GM19372 (cell line): ENCODE data around the gene HOXA10.

Experiments
- ATAC-seq: cut with Tn5 transposase; IDR thresholded peaks from one replicate; pipeline ENCODE4 v1.9.1; 2021; ENCODE audit warnings: mild to moderate bottlenecking, low read depth, moderate library complexity; ENCODE audit not compliant: unreplicated experiment

Gene HOXA10

DNA sequence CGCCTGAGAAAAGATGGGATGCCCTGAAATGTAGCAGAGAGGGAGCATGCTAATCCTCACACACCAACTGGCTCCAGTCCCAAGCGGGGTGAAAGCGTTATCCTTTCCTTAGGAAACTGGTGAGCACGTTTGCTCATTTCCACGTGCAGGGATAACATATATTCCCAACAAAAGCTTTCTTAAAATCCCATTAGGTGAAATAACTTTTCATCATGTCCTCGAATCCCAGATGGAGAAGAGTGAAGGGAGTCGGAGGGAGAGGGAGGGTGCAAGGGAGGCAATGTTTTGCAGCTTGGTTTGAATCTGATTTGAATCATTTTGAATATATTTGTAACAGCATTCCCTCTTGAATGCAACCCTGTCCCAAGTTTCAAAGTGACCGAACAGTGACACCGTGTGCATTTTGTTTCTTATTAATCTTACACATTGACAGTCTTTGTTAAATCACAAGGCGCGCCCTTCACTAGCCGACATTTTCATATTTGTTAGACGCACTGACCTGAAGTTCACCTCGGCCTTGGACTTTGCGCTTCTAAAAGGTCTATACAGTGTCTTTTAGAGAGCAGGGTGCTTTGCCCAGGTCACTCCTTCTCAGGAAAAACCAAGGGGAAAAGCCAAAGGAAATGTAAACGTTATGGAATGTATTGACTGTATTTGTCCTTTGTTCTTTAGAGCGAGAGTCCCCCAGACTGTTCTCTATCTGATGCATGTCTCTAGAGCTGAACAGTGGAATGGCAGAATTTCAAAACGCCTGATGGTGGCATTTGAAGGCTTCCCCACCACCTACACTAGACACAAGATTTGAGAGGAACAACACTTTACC is 40.5 kb downstream of the HOXA10 start:
- ATAC-seq: no peak

DNA sequence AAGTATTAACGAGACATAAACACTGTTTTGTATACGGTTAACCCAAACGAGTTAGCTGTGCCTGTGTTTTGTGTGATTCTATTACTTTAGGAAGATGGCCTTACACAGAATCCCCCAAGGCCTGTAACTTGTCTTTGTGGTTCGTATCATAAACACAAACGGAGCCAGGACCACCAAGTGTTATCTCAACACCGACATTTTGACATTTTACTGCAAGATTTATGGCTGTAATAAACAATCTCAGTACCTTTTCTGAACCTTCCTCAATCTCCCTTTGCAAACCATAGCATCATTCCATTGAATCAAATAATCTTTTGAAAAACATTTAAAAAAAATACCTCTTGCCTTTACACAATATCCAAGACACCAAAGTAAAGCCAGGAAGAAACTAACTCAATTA is 41.1 kb downstream of the HOXA10 start:
- ATAC-seq: no peak

DNA sequence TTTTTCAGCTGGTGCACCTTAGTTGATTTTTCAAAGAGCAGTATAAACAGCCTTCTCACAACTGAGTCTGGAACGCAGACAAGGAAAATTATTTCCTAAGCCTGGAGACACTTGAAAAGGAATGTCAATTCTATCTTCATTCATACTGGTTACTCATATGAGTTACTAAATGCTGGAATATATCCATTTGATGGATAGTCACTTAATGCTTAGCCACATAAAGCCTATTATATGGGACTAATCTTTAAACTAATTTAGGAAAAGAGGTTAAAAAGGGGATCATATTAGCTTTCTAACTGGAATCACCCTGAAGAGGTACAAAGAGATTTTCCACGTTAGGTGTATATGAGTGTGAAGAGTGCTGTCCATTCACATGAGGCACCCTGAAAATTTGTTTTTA is 41.9 kb downstream of the HOXA10 start:
- no peak for ATAC-seq

DNA sequence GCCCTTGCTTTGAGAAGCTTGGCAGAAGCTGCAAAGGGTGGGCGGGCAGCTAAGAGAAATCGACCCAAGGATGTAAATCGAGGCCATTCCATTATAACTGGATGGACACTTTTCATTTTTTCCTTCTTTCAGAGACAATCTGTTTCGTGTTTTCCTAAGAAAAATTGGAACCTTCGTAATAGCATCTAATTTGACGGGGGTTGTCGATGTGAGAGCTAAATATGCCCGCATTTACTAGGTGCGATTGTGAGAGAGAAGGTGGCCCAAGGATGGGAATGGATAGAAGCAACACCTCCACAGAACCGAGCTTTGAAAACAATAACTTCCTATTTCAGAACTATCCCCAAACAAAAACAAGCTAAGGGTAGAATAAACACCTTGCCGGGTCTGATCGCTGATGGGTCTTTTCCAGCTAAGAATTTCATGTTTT is 42.7 kb downstream of the HOXA10 start:
- no peak for ATAC-seq

DNA sequence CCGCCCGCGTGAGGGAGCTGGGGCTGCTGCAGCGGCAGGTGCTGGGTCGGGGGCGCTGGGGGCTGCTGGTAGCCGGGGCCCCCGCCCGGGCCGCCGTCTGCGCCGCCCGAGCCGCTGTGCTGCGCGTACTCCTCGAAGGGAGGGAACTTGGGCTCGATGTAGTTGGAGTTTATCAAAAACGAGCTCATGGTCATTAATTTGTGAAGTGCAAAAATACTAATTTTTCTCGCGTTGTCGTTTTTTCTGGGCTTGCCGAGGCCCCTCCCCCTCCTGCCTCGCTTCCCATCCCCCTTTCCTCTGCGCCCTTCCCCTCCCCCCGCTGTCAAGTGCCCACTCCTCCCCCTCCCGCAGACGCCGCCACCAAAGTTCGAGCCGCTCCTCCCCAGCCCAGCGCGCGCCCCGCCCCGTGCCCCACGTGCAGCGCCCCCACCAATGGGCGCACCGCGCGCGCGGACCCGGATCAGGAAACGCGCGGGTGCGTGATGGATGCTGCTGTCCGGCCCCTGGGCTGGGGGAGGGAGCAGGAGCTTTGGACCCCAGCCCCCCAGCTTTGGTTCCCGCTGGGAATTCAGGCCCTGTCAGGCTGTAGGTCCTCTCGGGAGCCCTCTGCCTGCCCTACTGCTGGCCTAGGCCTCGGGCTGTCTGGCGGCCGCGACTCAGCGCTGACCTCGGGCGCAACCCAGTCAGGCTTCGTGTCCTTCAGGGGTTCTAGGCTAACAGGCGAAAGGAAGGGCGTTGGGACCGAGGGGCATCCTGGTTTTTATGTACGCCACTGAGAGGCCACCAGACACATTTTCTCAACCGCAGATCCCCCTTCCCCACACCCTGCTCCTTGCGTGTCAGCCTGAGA is 43.4 kb downstream of the HOXA10 start, which contains the start of gene HOXA4:
Gene HOXA4 (minus strand): TSS at position 218 of the 850 bp plus-strand sequence. CDS start 24 bp downstream, at position 194.
- ATAC-seq: no peak

DNA sequence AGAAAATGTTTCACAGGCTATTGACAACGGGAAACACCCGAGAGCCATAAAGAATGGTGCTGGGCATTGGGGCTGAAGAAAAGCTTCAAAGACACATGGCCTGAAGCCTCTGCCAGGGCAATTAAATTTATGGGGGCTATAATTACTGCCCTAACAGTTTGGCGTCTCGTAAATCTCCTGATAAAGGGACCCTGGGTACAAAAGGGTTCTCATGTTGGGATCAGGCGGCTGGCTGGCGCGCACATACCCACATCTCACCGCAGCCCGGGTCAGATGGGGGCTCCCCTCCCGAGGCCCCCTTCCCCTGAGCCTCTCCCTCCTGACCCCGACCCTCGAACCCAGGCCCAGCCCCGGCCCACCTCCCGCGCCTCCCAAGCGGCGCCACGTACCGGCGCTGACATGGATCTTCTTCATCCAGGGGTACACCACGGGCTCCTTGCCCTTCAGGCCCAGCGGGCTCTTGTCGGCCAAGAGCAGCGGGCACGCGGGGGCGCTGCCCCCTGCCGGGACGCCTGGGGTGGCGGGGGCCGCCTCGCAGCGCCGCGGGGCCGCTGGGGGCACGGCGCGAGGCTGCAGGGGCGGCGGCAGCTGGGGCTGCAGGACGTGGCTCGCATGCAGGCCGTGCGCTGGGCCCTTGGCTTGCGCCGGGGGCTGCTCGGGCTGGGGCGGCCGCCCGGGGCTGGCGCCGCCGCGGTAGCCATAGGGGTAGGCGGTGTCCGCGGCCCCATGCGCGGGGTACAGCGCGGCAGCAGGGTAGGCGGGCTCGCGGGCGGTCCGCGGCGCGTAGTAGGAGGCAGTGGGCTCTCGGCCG is 44.2 kb downstream of the HOXA10 start:
- no peak for ATAC-seq

DNA sequence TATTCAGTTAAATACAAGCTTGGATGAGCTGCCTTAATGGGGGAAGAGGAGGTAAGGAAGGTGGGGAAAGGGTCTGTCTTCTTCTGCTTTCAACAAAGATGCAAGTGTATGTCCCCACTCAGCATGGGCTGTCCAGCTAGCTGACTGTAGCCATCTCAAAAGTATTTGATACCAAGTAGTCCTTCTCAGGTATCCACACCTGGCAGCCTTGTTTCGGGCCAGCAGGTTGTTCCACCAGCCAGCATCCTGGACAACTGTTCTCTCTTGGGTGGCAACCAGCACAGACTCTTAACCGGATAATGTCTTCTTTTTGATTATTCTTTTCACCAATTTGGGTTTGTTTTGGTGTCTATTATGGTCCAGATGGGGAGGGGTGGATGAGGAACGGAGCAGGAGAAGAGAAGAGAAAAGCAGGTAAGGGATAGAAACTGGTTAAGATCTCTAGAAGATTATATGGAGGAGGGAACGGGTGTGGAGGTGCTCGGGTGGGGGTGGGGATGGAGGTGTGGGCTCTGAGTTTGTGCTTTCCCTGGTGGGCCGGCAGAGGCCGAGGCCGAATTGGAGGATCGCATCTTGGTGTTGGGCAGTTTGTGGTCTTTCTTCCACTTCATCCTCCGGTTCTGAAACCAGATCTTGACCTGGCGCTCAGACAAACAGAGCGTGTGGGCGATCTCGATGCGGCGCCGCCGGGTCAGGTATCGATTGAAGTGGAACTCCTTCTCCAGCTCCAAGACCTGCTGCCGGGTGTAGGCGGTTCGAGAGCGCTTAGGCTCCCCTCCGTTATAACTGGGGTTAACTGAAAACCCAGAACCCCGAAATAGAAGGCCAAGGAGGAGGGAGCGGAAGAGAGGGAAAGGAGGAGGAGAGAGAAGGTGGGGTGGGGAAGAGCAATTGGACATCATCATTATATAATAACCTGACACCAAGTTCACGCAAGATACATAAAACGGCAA is 45.1 kb downstream of the HOXA10 start:
- no peak for ATAC-seq

DNA sequence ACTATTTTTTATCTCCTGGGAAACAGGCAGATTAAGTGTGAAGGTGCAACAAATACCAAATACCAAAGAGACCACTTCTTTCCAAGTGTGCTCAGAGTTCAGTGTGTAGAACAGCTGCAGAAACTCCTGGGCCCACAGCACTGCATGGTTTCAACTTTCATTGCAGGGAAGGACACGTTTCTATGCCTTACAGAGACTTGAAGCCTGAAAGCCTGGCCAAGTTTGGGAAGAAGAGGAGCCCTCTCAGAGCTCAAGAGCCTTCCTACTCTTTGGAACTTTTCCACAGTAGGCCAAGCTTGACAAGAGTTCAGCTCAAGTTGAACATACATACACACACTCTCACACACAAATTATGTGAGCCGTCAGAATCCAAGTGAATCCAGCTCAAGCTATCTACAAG is 46.1 kb downstream of the HOXA10 start:
- no peak for ATAC-seq

DNA sequence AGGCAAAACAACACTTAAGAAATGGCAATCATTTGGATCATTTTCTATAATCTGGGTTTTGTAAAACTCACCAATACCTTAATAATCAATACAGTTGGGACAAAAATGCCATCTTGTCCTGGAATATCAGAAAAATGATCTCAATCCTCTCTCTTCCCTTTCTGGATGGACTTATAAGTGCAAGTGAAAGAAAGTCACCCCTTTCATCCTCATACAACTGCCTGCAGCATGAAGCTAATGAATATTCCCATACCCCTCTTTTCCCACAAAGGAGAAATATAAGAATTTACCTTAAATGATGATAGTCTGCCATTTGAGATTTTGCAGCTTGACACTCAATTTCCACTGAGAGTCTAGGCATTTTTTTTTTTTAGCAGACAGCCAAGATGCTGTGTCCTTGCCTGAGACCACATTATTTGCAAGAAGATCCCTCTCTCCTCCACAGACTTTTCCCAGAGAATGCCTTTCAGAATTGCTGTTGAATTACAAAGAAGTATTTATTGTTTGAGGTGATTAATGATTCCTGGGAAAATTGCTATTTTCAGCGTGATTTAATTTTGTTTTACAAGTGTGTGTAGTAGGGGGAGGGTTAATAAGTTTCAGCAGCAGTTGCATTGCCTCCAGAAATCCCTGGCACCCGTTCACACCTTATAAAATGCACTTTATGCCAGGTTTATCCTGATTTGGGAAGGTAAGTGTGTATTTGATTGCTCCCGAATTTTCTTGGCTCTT is 47.4 kb downstream of the HOXA10 start:
- ATAC-seq: no peak

DNA sequence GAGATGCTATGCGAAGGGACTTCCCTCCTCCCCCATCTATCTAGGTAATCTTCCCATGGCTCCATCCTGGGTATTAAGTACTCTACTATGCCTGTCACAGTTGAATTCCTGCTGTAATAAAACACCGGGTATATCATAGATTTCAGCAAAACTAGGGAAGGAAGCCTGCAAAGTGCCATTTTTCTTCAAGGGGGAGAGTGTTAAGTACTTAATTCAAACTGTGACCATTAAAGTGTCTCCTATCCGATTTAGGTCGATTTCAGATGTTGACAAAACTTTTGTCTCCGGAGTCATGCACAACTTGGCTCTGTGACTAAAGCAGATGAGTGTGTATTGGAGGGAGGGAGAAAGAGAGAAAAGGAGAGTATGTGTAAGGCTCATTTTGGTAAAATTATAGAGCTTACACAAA is 48.1 kb downstream of the HOXA10 start:
- ATAC-seq: no peak

DNA sequence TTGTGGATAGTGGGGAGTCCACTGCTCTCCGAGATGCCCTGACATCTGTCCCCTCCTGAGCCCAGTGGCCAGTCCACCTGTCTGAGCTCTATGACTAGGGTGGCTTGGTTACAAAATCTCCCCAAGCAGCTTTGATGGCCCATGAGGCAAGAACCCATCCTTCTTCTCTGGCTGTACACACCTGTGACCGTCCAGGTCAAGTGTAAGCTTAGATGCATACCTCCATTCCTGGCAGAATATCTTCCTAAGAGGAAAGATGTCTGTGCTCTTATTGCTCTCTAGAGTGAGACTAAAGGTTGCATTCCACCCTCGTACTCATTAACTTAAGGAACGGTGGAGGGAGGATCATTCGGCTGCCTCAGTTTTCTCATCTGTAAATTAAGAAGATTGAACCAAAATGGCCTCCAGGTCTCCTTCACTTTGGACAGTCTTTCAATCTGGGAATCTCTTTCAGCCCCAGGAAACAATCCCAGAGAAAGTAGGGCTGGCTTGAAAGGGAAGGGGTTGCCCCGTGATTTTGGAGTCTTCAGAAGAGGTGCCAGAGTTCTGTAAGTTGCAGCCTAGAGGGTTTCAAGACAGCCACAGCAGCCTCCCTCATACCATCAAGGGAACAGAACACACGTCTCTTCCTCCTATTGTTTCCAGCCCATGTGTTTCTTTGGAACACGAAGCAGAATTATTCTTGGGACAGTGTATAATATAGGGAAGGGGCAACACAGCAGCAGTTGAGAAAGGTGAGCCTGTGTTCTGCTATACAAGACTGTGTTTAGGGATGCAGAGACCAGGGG is 49.0 kb downstream of the HOXA10 start:
- ATAC-seq: no peak

DNA sequence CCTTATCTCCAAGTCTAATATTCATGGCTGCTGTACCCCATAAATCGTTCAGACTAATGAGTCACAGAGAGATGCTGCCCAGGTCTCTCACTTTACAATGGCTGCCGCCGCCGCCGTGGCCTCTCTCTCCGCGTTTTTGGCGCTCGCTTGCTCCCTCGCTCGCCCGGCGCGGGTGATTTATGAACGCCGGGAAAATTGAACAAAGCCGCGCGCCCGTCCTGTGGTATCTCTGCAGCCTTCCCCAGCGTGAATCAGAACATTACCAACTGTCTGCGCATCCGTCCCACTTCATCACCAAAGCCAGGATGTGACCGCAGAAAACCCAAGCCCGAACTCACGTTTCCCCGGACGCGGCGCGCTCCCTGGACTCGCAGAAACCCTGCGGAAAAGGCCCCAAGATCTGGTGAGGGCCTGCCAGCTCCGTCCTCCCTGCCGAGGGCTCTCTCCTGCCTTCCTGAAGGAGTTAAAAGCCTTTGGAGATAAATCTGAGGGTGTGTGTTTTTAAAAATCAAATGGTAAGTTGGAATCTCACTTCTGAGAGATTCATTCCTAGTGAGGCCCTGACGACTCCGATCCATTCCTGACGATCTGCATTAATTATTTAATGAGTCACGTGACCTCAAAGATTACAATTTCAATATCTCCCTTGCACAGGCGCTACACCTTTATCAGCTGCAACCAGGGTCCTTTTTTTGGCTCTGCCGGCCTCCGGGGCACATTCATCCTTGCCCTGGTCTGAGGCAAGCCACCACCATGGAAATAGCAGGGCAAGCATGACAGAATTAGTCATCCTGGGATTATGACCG is 49.8 kb downstream of the HOXA10 start:
- no peak for ATAC-seq

DNA sequence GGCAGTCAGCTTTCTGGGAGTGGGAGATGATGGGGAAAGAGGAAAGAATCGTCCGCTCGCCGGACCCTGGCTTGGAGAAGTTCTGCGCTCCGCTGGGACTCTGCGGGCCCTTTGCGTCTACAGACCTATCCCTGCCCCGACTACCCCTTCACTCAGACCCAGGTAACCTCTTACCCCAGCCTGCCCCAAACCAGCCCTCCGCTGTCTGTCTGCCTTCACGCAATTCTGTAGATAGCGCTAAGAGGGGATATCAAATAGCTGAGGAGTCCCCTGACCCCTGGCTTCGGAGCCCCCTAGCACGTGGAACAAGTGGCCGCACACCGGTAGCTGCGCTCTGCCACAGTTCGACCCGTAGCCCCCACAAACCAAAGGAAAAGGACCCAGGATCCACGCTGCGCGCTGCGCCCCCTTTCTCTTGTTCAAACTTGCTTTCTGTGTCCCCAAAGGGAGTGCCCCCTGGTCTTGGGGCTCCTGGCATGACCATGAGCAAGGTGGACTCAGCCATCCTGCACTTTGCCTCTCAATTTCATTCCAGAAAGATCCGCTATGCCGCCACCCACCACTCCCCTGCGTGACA is 50.6 kb downstream of the HOXA10 start:
- ATAC-seq: no peak

DNA sequence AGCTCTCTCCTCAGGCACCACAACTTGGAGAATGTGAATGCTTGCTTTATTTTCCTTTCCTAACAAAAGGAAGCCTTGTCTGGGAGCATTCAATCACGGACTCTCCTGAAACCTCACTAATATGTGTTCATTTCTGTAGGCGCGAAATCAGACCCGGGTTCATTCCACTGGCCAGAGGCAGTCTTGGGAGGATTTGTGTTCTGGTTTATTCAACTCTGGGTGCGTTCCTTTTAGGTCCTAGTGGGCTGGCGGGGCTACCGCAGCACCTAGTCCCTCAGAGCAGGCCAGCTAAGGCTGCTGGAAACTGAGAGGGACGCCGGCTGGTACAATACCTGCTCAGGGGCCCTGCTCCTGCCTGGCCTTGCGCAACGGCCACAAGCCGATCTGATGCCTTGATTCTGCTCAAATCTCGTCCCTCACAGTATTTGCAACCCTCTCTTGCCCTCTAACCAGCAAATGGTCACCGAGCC is 51.1 kb downstream of the HOXA10 start:
- ATAC-seq: no peak

DNA sequence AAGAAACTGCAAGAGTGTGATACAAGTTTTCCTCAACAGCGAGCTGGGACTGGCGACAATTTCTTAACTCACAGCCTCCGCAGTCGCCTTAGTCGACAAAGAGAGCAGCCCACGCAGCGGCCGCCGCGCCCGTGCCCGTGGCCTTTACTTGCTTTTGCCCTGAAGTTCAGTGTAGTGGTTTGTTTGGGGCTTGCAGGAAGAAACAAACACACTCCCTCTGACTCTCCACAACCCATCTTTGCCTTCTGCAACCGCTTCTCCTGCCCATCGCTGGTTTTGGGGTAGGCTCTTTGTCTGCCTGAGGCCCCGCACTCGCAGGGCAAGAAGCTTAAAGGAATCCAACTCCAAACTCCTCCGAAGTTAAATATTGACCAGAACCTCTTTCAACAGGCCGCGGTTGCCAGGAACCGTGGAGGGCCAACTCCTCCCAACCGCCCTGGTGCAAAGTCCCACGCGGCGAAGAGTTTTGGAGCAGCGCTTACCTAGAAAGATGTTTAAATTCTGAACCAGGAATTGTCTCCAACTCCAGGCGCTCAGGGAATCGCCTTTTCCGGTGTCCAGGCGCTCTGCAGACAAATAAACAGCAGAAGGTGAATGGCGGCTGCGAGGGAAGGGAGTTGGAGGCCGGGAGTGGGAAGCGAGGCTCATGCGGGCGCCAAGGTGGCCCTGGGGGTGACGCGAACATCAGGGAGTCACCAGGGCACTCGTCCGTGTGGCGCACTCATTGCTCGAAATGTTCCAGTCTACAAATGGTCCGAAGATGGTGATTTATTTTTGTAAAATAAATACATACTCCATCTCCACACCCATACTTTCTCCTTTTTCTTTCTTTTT is 51.8 kb downstream of the HOXA10 start:
- ATAC-seq: no peak

DNA sequence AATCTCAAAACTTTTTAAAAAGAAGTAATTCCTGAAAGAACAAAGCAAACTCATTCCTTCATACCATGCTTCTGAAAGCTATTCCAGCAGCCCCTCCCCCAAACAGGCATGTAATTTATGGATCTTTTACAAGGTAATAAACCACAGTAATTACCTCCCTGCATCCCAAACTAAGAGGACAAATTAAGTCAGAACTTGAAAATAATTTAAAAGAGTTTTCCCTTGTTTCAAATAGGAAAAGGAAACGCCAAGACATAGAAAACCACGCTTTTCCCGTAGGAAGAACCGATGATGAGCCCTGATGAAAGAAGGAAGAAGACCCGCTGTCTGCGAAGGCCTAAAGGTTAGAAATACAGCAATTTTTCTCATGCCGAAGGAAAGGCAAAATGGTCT is 52.4 kb downstream of the HOXA10 start:
- no peak for ATAC-seq
